IPS-18c (cell line): ENCODE measurements around the gene USP34.
"Not testable (repeated sequence)": the region's sequence is repeated elsewhere in the genome, so short reads cannot be mapped to it uniquely, and the experiment has no call there.

Source experiments
- H3K4me3 ChIP-seq: 2 replicates; pipeline ENCODE4 v1.7.0; 2013; ENCODE audit warnings: low read depth, mild to moderate bottlenecking, low read length, moderate library complexity; ENCODE audit not compliant: insufficient read depth
- H3K9me3 ChIP-seq: one replicate; pipeline ENCODE4 v1.6.1; 2013; ENCODE audit warnings: mild to moderate bottlenecking, low read length, moderate library complexity; ENCODE audit not compliant: control insufficient read depth, insufficient read depth

USP34 gene

GRCh38 chr2:61470965-61471904 is at the start of gene USP34:
Gene USP34, minus strand, starts transcription at chr2:61471087. Its CDS starts 395 bp downstream, at chr2:61470692.
- Histone ChIP-seq H3K9me3 (no peaks in the 10 kb centered on the region), H3K4me3 (peak within 1 kb of the TSS; percentile 97)

- no peak overlapping the region for H3K4me3 ChIP-seq
- H3K9me3 ChIP-seq = no peaks in the 10 kb centered on the region
Measured at GRCh38 chr2:61520261-61520660, 49.4 kb upstream of the USP34 start.

GRCh38 chr2:61512768-61513398 is 42.0 kb upstream of the USP34 start:
- Histone ChIP-seq H3K4me3 (no peak overlapping the region), H3K9me3 (no peaks in the 10 kb centered on the region)

- no peak overlapping the region for H3K4me3 ChIP-seq
- H3K9me3 ChIP-seq = no peaks in the 10 kb centered on the region
Measured at GRCh38 chr2:61510674-61511671, 40.1 kb upstream of the USP34 start.

- H3K4me3 ChIP-seq = no peak overlapping the region
- no peaks in the 10 kb centered on the region for H3K9me3 ChIP-seq
Measured at GRCh38 chr2:61504949-61505348, 34.1 kb upstream of the USP34 start.

- no peak overlapping the region for H3K4me3 ChIP-seq
- H3K9me3 ChIP-seq = no peaks in the 10 kb centered on the region
Measured at GRCh38 chr2:61499060-61499459, 28.2 kb upstream of the USP34 start.

- Histone ChIP-seq H3K9me3 (no peaks in the 10 kb centered on the region), H3K4me3 (no peak overlapping the region)
Measured at GRCh38 chr2:61493523-61493942, 22.6 kb upstream of the USP34 start.

GRCh38 chr2:61492476-61492875 is 21.6 kb upstream of the USP34 start:
- Histone ChIP-seq H3K9me3 (no peaks in the 10 kb centered on the region), H3K4me3 (no peak overlapping the region)

GRCh38 chr2:61485281-61485680 is 14.4 kb upstream of the USP34 start:
- Histone ChIP-seq H3K9me3 (no peaks in the 10 kb centered on the region), H3K4me3 (no peak overlapping the region)

GRCh38 chr2:61478086-61478485 is 7.2 kb upstream of the USP34 start:
- H3K9me3 ChIP-seq = no peaks in the 10 kb centered on the region
- H3K4me3 ChIP-seq = no peak overlapping the region

GRCh38 chr2:61476929-61477589 is 6.2 kb upstream of the USP34 start:
- H3K4me3 ChIP-seq, H3K9me3 ChIP-seq: not testable (repeated sequence)

GRCh38 chr2:61471905-61472805 is 1.3 kb upstream of the USP34 start:
- H3K9me3 ChIP-seq = no peaks in the 10 kb centered on the region
- H3K4me3 ChIP-seq = peak overlapping the region; percentile 97

GRCh38 chr2:61470122-61470951 is 550 bp downstream of the USP34 start:
- H3K4me3 ChIP-seq = peak overlapping the region; percentile 73
- H3K9me3 ChIP-seq = no peaks in the 10 kb centered on the region

GRCh38 chr2:61469424-61470121 is 1.3 kb downstream of the USP34 start:
- Histone ChIP-seq H3K9me3 (no peaks in the 10 kb centered on the region), H3K4me3 (peak overlapping the region; percentile 73)

GRCh38 chr2:61468231-61468630 is 2.7 kb downstream of the USP34 start:
- not testable (repeated sequence) for H3K4me3 ChIP-seq, H3K9me3 ChIP-seq
